ENCODE results near the gene CD96.

- TF ChIP-seq CTCF (conservative IDR thresholded peaks at IDR 0.05; ENCODE audit: low read depth in 2 of 2) (no peak), EZH2 (IDR thresholded peaks at IDR 0.05; ENCODE audit: low read depth, unreplicated experiment) (no peak), REST (IDR thresholded peaks at IDR 0.05; ENCODE audit: unreplicated experiment) (no peak), ETS1 (IDR thresholded peaks at IDR 0.05) (no peak), CREB1 (CRISPR knock-in tag; IDR thresholded peaks at IDR 0.05; ENCODE audit: low read depth) (no peak), NANOG (IDR thresholded peaks at IDR 0.05; ENCODE audit: borderline replicate concordance) (no peak), POLR2AphosphoS5 (IDR thresholded peaks at IDR 0.05; ENCODE audit: low read depth) (no peak)
Measured at GRCh38 chr3:111577113-111577512, 35.1 kb downstream of the CD96 start.

Data from GM23338 (cell line).